Stimulated activated memory B cell treated with anti-CD40 and anti-IgM and Interleukin-4, amounts not matched to agents 10 μg/mL and 1 μg/mL and 100 μg/mL, for 72 hours (primary cell): ENCODE measurements around the gene CHRM5.
"Not testable (repeated sequence)": the region's sequence is repeated elsewhere in the genome, so short reads cannot be mapped to it uniquely, and the experiment has no call there.

ENCODE experiments used
- ATAC-seq: fragments of 150-1000 bp; cut with Tn5 transposase; 2 replicates; pipeline ENCODE4 v1.10.0; 2021
- H3K27ac Mint-ChIP-seq: one replicate; pipeline ENCODE4 v1.8.0; 2022; ENCODE audit warnings: mild to moderate bottlenecking, mixed read lengths
- H3K27me3 Mint-ChIP-seq: one replicate; pipeline ENCODE4 v1.8.0; 2022; ENCODE audit warnings: mixed read lengths
- H3K36me3 Mint-ChIP-seq: one replicate; pipeline ENCODE4 v1.8.0; 2022; ENCODE audit warnings: mixed read lengths
- H3K4me1 Mint-ChIP-seq: one replicate; pipeline ENCODE4 v1.8.0; 2022; ENCODE audit warnings: mixed read lengths
- H3K4me3 Mint-ChIP-seq: one replicate; pipeline ENCODE4 v1.8.0; 2022; ENCODE audit warnings: mild to moderate bottlenecking, moderate library complexity, mixed read lengths
- H3K9me3 Mint-ChIP-seq: one replicate; pipeline ENCODE4 v1.8.0; 2022; ENCODE audit warnings: mixed read lengths

CHRM5 gene

GRCh38 chr15:34013746-34014145, 45.4 kb downstream of the CHRM5 start:
- Mint-ChIP-seq H3K36me3 (peaks cover 14% of the 10 kb centered on the region), H3K9me3 (no peaks in the 10 kb centered on the region), H3K27me3 (no peaks in the 10 kb centered on the region), H3K4me1 (peaks cover 4% of the 10 kb centered on the region), H3K27ac (no peak overlapping the region), H3K4me3 (no peak overlapping the region)
- ATAC-seq, result no peak

- Mint-ChIP-seq H3K36me3 (peaks cover 15% of the 10 kb centered on the region), H3K9me3 (no peaks in the 10 kb centered on the region), H3K27me3 (no peaks in the 10 kb centered on the region), H3K4me1 (peaks cover 4% of the 10 kb centered on the region), H3K27ac (no peak overlapping the region), H3K4me3 (no peak overlapping the region)
- no peak for ATAC-seq
These were observed 46.3 kb downstream of the CHRM5 start for GRCh38 chr15:34014556-34014955.

- Mint-ChIP-seq H3K36me3 (peaks cover 15% of the 10 kb centered on the region), H3K27me3 (no peaks in the 10 kb centered on the region), H3K27ac (no peak overlapping the region), H3K9me3 (no peaks in the 10 kb centered on the region), H3K4me3 (no peak overlapping the region), H3K4me1 (no peaks in the 10 kb centered on the region)
- ATAC-seq, result no peak
These were observed 49.8 kb downstream of the CHRM5 start for GRCh38 chr15:34018021-34018645.

- not testable (repeated sequence) for H3K27me3 Mint-ChIP-seq, H3K4me1 Mint-ChIP-seq, H3K4me3 Mint-ChIP-seq, H3K27ac Mint-ChIP-seq, ATAC-seq, H3K9me3 Mint-ChIP-seq
- H3K36me3 Mint-ChIP-seq, result peaks cover 15% of the 10 kb centered on the region
These were observed 50.4 kb downstream of the CHRM5 start for GRCh38 chr15:34018738-34019137.

GRCh38 chr15:34019369-34019990, 51.2 kb downstream of the CHRM5 start:
- Mint-ChIP-seq H3K36me3 (peaks cover 15% of the 10 kb centered on the region), H3K4me3 (no peak overlapping the region), H3K4me1 (no peaks in the 10 kb centered on the region), H3K9me3 (no peaks in the 10 kb centered on the region), H3K27ac (no peak overlapping the region), H3K27me3 (no peaks in the 10 kb centered on the region)
- ATAC-seq, result no peak

- peaks cover 14% of the 10 kb centered on the region for H3K36me3 Mint-ChIP-seq
- H3K27ac Mint-ChIP-seq, result no peak overlapping the region
- H3K9me3 Mint-ChIP-seq, result peaks cover 5% of the 10 kb centered on the region
- no peaks in the 10 kb centered on the region for H3K27me3 Mint-ChIP-seq
- no peak for ATAC-seq
- no peak overlapping the region for H3K4me3 Mint-ChIP-seq
- peaks cover 7% of the 10 kb centered on the region for H3K4me1 Mint-ChIP-seq
These were observed 55.6 kb downstream of the CHRM5 start for GRCh38 chr15:34023907-34024306.

- Mint-ChIP-seq H3K27me3 (no peaks in the 10 kb centered on the region), H3K36me3 (peaks cover 17% of the 10 kb centered on the region), H3K9me3 (peaks cover 5% of the 10 kb centered on the region), H3K4me3 (no peak overlapping the region), H3K27ac (no peak overlapping the region), H3K4me1 (peaks cover 7% of the 10 kb centered on the region)
- no peak for ATAC-seq
These were observed 57.0 kb downstream of the CHRM5 start for GRCh38 chr15:34025252-34025651.

- no peaks in the 10 kb centered on the region for H3K27me3 Mint-ChIP-seq
- no peak overlapping the region for H3K27ac Mint-ChIP-seq
- H3K4me1 Mint-ChIP-seq, result peaks cover 7% of the 10 kb centered on the region
- peaks cover 5% of the 10 kb centered on the region for H3K9me3 Mint-ChIP-seq
- H3K36me3 Mint-ChIP-seq, result peaks cover 17% of the 10 kb centered on the region
- ATAC-seq, result no peak
- H3K4me3 Mint-ChIP-seq, result no peak overlapping the region
These were observed 59.3 kb downstream of the CHRM5 start for GRCh38 chr15:34027606-34028005.

- H3K36me3 Mint-ChIP-seq, result peaks cover 17% of the 10 kb centered on the region
- no peaks in the 10 kb centered on the region for H3K27me3 Mint-ChIP-seq
- H3K4me1 Mint-ChIP-seq, result no peaks in the 10 kb centered on the region
- no peak overlapping the region for H3K27ac Mint-ChIP-seq
- peaks cover 5% of the 10 kb centered on the region for H3K9me3 Mint-ChIP-seq
- H3K4me3 Mint-ChIP-seq, result no peak overlapping the region
- no peak for ATAC-seq
These were observed 63.9 kb downstream of the CHRM5 start for GRCh38 chr15:34031987-34032760.

- Mint-ChIP-seq H3K9me3 (no peaks in the 10 kb centered on the region), H3K27me3 (no peaks in the 10 kb centered on the region), H3K4me3 (peak overlapping the region; percentile 92), H3K27ac (peak overlapping the region; percentile 93), H3K36me3 (no peaks in the 10 kb centered on the region), H3K4me1 (peaks cover 23% of the 10 kb centered on the region)
- ATAC-seq, result peak; percentile 88
These were observed 70.0 kb downstream of the CHRM5 start for GRCh38 chr15:34038023-34038870.

- Mint-ChIP-seq H3K36me3 (no peaks in the 10 kb centered on the region), H3K4me3 (peak within 1 kb of the TSS; percentile 92), H3K27me3 (no peaks in the 10 kb centered on the region), H3K27ac (peak within 1 kb of the TSS; percentile 93), H3K9me3 (no peaks in the 10 kb centered on the region), H3K4me1 (peaks cover 32% of the 10 kb centered on the region)
- ATAC-seq, result peak; percentile 78
These were observed 70.8 kb downstream of the CHRM5 start, which contains the start of gene AVEN for GRCh38 chr15:34038871-34039789. AVEN (minus strand) TSS chr15:34039204; CDS start chr15:34039046, 158 bp downstream.

GRCh38 chr15:34039790-34040113, 71.5 kb downstream of the CHRM5 start:
- Mint-ChIP-seq H3K27me3 (no peaks in the 10 kb centered on the region), H3K4me3 (peak overlapping the region; percentile 72), H3K9me3 (no peaks in the 10 kb centered on the region), H3K4me1 (peaks cover 34% of the 10 kb centered on the region), H3K27ac (peak overlapping the region; percentile 93), H3K36me3 (no peaks in the 10 kb centered on the region)
- ATAC-seq, result no peak

- H3K4me1 Mint-ChIP-seq, result peaks cover 28% of the 10 kb centered on the region
- H3K27ac Mint-ChIP-seq, result no peak overlapping the region
- no peaks in the 10 kb centered on the region for H3K27me3 Mint-ChIP-seq
- no peak overlapping the region for H3K4me3 Mint-ChIP-seq
- no peaks in the 10 kb centered on the region for H3K9me3 Mint-ChIP-seq
- H3K36me3 Mint-ChIP-seq, result no peaks in the 10 kb centered on the region
- ATAC-seq, result no peak
These were observed 75.1 kb downstream of the CHRM5 start for GRCh38 chr15:34043391-34043790.

GRCh38 chr15:34043813-34044212, 75.5 kb downstream of the CHRM5 start:
- Mint-ChIP-seq H3K36me3 (no peaks in the 10 kb centered on the region), H3K4me3 (no peak overlapping the region), H3K4me1 (peaks cover 28% of the 10 kb centered on the region), H3K27ac (no peak overlapping the region), H3K9me3 (no peaks in the 10 kb centered on the region), H3K27me3 (no peaks in the 10 kb centered on the region)
- no peak for ATAC-seq
